ENCODE measurements around the gene TTC7B.

The TTC7B gene

DNA sequence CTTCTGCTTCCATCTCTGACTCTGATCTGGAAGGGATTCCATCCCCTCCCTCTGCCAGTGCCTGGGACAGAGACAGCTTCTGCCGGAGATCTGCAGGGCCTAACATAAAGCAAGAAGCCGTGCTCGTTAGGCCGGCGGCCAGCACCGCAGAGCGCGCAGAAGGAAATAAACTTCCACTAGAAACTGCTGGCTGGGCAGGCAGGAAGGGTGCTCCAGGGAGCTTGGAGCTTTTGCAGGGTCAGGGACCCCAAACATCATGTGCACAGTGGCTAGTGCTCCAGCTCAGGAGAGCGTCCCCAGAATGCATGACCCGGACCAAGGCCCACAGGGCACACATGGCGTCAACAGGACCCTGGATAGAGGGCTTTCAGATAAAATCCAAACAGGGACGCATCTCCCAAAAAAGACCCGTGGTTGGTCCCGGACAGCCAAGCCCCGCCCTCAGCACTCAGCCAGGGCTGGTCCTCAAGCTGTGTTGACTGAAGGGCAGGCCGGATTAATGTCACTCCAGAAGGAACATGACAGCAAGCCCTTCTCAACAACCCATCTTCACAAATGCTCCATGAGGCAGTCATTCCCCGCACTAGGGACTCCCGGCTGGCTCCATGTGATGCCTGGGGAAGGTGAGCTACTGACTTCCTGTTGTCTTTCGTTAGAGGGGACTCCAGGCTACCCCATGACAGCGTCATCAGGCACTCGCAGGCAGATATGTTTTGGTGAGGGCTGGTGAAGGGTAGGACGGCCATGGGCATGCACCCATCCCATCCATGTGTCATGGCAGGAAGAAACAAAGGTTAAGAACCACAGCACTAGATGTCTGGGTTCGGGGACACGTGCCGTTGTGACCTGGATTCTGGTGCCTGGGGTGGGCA is 297.9 kb downstream of the TTC7B start:
- TF ChIP-seq, protein P1, sequence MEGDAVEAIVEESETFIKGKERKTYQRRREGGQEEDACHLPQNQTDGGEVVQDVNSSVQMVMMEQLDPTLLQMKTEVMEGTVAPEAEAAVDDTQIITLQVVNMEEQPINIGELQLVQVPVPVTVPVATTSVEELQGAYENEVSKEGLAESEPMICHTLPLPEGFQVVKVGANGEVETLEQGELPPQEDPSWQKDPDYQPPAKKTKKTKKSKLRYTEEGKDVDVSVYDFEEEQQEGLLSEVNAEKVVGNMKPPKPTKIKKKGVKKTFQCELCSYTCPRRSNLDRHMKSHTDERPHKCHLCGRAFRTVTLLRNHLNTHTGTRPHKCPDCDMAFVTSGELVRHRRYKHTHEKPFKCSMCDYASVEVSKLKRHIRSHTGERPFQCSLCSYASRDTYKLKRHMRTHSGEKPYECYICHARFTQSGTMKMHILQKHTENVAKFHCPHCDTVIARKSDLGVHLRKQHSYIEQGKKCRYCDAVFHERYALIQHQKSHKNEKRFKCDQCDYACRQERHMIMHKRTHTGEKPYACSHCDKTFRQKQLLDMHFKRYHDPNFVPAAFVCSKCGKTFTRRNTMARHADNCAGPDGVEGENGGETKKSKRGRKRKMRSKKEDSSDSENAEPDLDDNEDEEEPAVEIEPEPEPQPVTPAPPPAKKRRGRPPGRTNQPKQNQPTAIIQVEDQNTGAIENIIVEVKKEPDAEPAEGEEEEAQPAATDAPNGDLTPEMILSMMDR (IDR thresholded peaks at IDR 0.05; ENCODE audit: insufficient read depth, low read depth, low read length, missing control alignments): no peak
- no peak for DNase-seq (ENCODE audit: low read depth)
- H3K4me3 ChIP-seq (ENCODE audit: low read depth, low read length): no peak overlapping the region

DNA sequence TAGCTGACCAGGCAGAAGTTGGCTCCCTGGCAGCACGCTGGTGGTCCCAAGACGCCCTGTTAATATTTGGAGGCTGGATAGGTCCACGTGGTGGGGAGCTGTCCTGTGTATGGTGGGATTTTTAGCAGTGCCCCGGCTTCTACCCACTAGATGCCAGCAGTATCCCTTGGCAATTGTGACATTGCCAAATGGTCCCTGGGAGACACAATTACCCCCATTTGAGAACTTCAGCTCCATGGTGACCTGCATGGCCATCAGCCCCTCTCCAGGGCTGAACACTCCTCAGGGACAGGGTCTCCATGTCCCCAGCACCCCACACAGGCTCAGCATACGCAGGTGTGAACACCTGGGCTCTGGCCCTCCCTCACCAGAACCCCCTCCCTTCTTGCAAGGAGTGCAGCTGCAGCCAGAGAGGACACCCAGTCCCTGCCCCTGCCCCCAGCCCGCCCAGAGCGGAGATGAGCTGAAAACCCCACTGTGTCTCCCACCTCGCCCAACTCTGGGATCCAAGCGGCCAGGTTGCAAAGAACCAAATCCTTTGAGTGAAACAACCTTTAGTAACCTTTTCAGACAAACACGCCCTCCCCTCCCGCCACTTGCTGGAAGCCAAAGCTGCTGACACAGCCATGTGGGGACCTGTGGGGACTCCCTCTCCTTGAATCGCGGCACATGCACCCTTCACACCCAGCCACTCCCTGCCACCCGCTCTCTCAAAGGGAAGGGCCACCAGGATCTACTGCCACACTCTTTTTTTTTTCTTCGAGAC is 299.0 kb downstream of the TTC7B start:
- H3K4me3 ChIP-seq (ENCODE audit: low read depth, low read length): no peak overlapping the region
- TF ChIP-seq, protein P1 (IDR thresholded peaks at IDR 0.05; ENCODE audit: insufficient read depth, low read depth, low read length, missing control alignments): no peak
- DNase-seq (ENCODE audit: low read depth): no peak

DNA sequence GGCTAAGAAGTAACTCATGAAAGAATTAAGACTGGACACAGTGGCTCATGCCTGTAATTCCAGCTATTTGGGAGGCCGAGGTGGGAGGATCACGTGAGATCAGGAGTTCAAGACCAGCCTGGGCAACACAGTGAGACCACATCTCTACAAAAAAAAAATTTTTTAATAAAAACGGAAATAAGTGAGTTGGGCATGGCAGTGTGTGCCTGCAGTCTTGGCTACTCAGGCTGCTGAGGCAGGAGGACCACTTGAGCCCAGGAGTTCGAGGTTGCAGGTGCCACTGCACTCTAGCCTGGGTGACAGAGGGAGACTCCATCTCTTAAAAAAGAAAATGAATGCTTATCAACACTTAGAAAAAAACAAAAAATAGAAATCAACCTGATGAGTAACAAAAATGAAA is 301.7 kb downstream of the TTC7B start:
- no peak overlapping the region for H3K4me3 ChIP-seq (ENCODE audit: low read depth, low read length)
- TF ChIP-seq, protein P1 (IDR thresholded peaks at IDR 0.05; ENCODE audit: insufficient read depth, low read depth, low read length, missing control alignments): no peak
- no peak for DNase-seq (ENCODE audit: low read depth)

GRCh38 chr14:90514015-90514398 is 302.2 kb downstream of the TTC7B start:
- H3K4me3 ChIP-seq (ENCODE audit: low read depth, low read length): no peak overlapping the region
- TF ChIP-seq, protein P1 (IDR thresholded peaks at IDR 0.05; ENCODE audit: insufficient read depth, low read depth, low read length, missing control alignments): no peak
- DNase-seq (ENCODE audit: low read depth): no peak

DNA sequence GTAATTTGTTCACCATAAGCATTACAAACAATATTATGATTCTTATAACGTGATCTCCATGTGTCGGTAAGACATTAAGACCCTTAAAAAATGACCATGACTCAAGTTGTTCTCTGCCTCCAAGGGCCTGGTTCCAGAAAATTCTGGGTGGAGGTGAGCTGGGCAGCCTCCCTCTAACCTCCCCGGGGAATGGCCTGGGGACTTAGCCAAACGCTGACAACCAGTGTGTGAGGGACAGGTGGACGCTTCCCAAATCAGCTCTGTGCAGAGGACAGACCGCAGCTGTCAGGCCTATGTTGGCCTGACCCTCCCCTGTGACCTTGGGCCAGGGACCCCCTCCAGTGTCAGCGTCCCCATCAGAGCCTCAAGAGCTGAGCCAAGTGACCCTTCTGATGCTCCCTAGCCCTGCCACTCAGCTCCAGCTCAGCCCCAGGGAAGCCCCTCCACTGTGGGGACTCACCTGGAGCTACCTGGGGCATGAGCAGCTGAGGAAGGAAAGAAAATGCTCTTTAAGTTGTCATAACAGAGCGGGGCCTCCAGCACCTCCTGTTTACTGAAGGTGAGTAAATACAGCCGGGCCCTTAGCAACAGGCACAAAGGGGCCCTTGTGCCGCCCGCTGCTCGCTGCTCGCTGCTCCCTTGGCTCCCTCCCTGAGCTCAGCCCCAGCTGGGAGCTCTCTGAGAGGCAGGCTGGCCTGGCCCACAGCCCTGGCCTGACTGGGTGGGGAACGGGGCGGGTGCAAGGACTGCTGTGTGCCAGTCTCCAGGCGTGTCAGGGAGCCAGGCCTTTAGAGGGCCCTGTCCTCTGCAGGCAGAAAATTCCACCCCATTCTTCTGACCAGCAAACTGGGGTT is 302.8 kb downstream of the TTC7B start:
- no peak for DNase-seq (ENCODE audit: low read depth)
- TF ChIP-seq, protein P1 (IDR thresholded peaks at IDR 0.05; ENCODE audit: insufficient read depth, low read depth, low read length, missing control alignments): no peak
- H3K4me3 ChIP-seq (ENCODE audit: low read depth, low read length): no peak overlapping the region

DNA sequence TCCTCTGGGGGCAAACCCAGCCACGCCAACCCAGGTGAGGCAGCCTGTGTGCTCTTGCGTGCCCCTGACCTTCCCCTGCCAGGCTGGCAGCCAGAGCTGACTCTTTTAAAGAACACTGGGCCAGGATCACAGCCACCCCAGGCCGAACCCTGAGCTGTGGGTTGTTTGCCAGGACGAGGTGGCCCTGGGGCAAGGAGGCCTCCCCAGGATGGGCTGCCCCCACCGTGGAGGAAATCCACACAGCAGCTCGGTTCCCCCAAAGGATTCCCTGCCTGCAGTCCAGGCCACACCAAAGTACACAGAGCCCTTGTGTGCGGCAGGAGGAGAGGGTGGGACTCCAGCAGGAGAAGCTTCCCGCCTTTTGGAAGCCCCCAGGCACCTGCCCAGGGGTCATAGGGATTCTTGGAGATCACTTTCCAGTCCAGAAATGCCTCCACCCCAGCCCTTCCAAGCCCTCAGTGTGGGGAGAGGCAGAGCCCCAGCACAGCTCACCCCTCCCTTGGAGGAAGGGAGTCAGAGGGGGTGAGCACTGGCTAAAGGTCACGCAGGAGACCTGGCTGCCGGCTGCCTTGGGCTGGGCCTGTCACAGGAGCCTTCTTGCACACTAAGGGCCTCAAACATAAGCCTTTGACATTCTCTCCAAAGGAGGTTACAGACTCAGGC is 303.8 kb downstream of the TTC7B start:
- H3K4me3 ChIP-seq (ENCODE audit: low read depth, low read length): no peak overlapping the region
- DNase-seq (ENCODE audit: low read depth): no peak
- TF ChIP-seq, protein P1 (IDR thresholded peaks at IDR 0.05; ENCODE audit: insufficient read depth, low read depth, low read length, missing control alignments): no peak
